A549 (cell line): ENCODE results near the gene SPOP. TPM values are rescaled to one million over a fixed set of nuclear protein-coding genes. Genes with fewer than 3 reads are reported as not detected.

ENCODE experiments used
- ATAC-seq, 2 experiments: fragments of 200-7000 bp in 1 of 2; fragments of >200 bp in 1 of 2; cut with Nextera tagmentation in 1 of 2; cut with Tn5 transposase in 1 of 2; 3 replicates each; pipeline versions ENCODE4 v1.8.0 to v1.9.1; 2018 to 2020; ENCODE audit warnings: mild to moderate bottlenecking in 1 of 2, moderate library complexity in 1 of 2
- CTCF ChIA-PET: fragments of 300-600 bp; sonication (Branson Sonifier 250); formaldehyde crosslinking; extraction: SDS; loops from one replicate; lab custom pipeline; 2021; ENCODE audit warnings: antibody characterized with exemption, inconsistent platforms; lab: Yijun Ruan, JAX
- POLR2A ChIA-PET: fragments of 350-600 bp; formaldehyde crosslinking; extraction: SDS; loops from one replicate; lab custom pipeline; 2021; ENCODE audit warnings: antibody characterized with exemption, inconsistent platforms; lab: Yijun Ruan, JAX
- DNase-seq, 2 experiments: peaks; one replicate each; pipeline versions ENCODE4 v3.0.0 to v3.0.0-alpha.2; 2011 to 2016; ENCODE audit warnings: low read depth in 1 of 2, low spot score in 1 of 2
- FAIRE-seq: peaks from 2 replicates; lab custom pipeline; 2011; peaks lifted over from hg19 to GRCh38; lab: Jason Lieb, UNC
- H3K27ac ChIP-seq, 2 experiments: fragments of >200 bp; sonication (Bioruptor Twin); formaldehyde crosslinking; 3 replicates each; pipeline ENCODE4 v1.5.1; 2016 to 2017
- H3K4me1 ChIP-seq: fragments of >200 bp; sonication (Bioruptor Twin); formaldehyde crosslinking; 3 replicates; pipeline ENCODE4 v1.6.1; 2016
- H3K4me2 ChIP-seq: fragments of >200 bp; sonication (Bioruptor Twin); formaldehyde crosslinking; 3 replicates; pipeline ENCODE4 v1.6.1; 2016
- H3K4me3 ChIP-seq: fragments of >200 bp; sonication (Bioruptor Twin); formaldehyde crosslinking; 3 replicates; pipeline ENCODE4 v1.5.1; 2016
- H3K9me3 ChIP-seq: fragments of >200 bp; sonication (Bioruptor Twin); formaldehyde crosslinking; 3 replicates; pipeline ENCODE4 v1.6.1; 2016
- ATOH8 ChIP-seq: fragments of 250-450 bp; sonication (Bioruptor Pico); IDR thresholded peaks from 2 replicates; pipeline ENCODE4 v1.5.0; 2020; ENCODE audit warnings: low read depth, mild to moderate bottlenecking, moderate library complexity
- CBX8 ChIP-seq: fragments of 200-600 bp; sonication (generic); IDR thresholded peaks from 2 replicates; pipeline ENCODE4 v1.6.1; 2016
- CEBPB ChIP-seq, 2 experiments: fragments of >200 bp in 1 of 2; sonication (Bioruptor Twin) in 1 of 2; formaldehyde crosslinking in 1 of 2; IDR thresholded peaks; 2 replicates each; pipeline ENCODE4 v1.6.1; 2012 to 2016
- CHD2 ChIP-seq: fragments of 150-350 bp; IDR thresholded peaks from 2 replicates; pipeline ENCODE4 v1.6.1; 2014; ENCODE audit warnings: low read length; ENCODE audit not compliant: partially characterized antibody
- E2F6 ChIP-seq: IDR thresholded peaks from 2 replicates; pipeline ENCODE4 v1.6.1; 2012; ENCODE audit warnings: low read depth, borderline replicate concordance
- EHF ChIP-seq: fragments of 250-450 bp; sonication (Bioruptor Pico); IDR thresholded peaks from 2 replicates; pipeline ENCODE4 v1.5.0; 2020; ENCODE audit warnings: mild to moderate bottlenecking
- ELK1 ChIP-seq: fragments of 150-350 bp; IDR thresholded peaks from 2 replicates; pipeline ENCODE4 v1.6.1; 2014; ENCODE audit warnings: low read depth, mild to moderate bottlenecking, low read length
- EP300 ChIP-seq, 2 experiments: fragments of >200 bp; sonication (Bioruptor Twin); formaldehyde crosslinking; IDR thresholded peaks; 2 replicates in 1 of 2; 3 replicates in 1 of 2; pipeline ENCODE4 v1.6.1; 2016 to 2017
- FOSL2 ChIP-seq, 2 experiments: fragments of 450-650 bp in 1 of 2; fragments of >200 bp in 1 of 2; sonication (Bioruptor Twin) in 1 of 2; formaldehyde crosslinking; IDR thresholded peaks; 2 replicates each; pipeline versions ENCODE4 v1.5.0 to v1.6.1; 2016 to 2020; ENCODE audit warnings: mild to moderate bottlenecking in 1 of 2, moderate library complexity in 1 of 2
- HDAC2 ChIP-seq: fragments of 200-600 bp; sonication (generic); IDR thresholded peaks from 2 replicates; pipeline ENCODE4 v1.6.1; 2016
- HMGXB4 ChIP-seq: fragments of 250-450 bp; sonication (Bioruptor Pico); IDR thresholded peaks from 2 replicates; pipeline ENCODE4 v1.5.0; 2021; ENCODE audit warnings: mild to moderate bottlenecking, moderate library complexity, borderline replicate concordance
- HOXA7 ChIP-seq: fragments of 250-450 bp; sonication (Bioruptor Pico); IDR thresholded peaks from 2 replicates; pipeline ENCODE4 v1.5.0; 2020; ENCODE audit warnings: mild to moderate bottlenecking, moderate library complexity
- HOXB13 ChIP-seq: fragments of 250-450 bp; sonication (Bioruptor Pico); IDR thresholded peaks from 2 replicates; pipeline ENCODE4 v1.5.0; 2020; ENCODE audit warnings: low read depth, mild to moderate bottlenecking, moderate library complexity
- HOXB5 ChIP-seq: fragments of 250-450 bp; sonication (Bioruptor Pico); IDR thresholded peaks from 2 replicates; pipeline ENCODE4 v1.5.0; 2020; ENCODE audit warnings: mild to moderate bottlenecking, moderate library complexity
- MAX ChIP-seq: IDR thresholded peaks from 2 replicates; pipeline ENCODE4 v1.6.1; 2012
- NFE2L2 ChIP-seq: fragments of 150-350 bp; conservative IDR thresholded peaks from 2 replicates; pipeline ENCODE4 v1.6.1; 2014; ENCODE audit warnings: low read length
- NPAS2 ChIP-seq: fragments of 250-450 bp; sonication (Bioruptor Pico); IDR thresholded peaks from 2 replicates; pipeline ENCODE4 v1.8.0; 2022; ENCODE audit warnings: mild to moderate bottlenecking, moderate library complexity, borderline replicate concordance
- NR3C1 ChIP-seq: fragments of >200 bp; sonication (Bioruptor Twin); formaldehyde crosslinking; IDR thresholded peaks from 3 replicates; pipeline ENCODE4 v1.6.1; 2017
- PHF8 ChIP-seq: fragments of 200-600 bp; sonication (generic); IDR thresholded peaks from 2 replicates; pipeline ENCODE4 v1.6.1; 2016; ENCODE audit warnings: low read depth, mild to moderate bottlenecking, antibody characterized with exemption, moderate library complexity, borderline replicate concordance
- POLR2AphosphoS2 ChIP-seq: conservative IDR thresholded peaks from 2 replicates; pipeline ENCODE4 v1.6.1; 2012; ENCODE audit warnings: low read length, improper control_type of control experiment, inconsistent platforms
- RAD21 ChIP-seq, 2 experiments: fragments of >200 bp in 1 of 2; sonication (Bioruptor Twin) in 1 of 2; formaldehyde crosslinking in 1 of 2; IDR thresholded peaks in 1 of 2; conservative IDR thresholded peaks in 1 of 2; 2 replicates in 1 of 2; 3 replicates in 1 of 2; pipeline ENCODE4 v1.6.1; 2012 to 2018; ENCODE audit warnings: inconsistent platforms in 1 of 2
- RCOR1 ChIP-seq: fragments of 150-350 bp; IDR thresholded peaks from 2 replicates; pipeline ENCODE4 v1.6.1; 2014; ENCODE audit warnings: antibody characterized with exemption, low read length, low read depth
- RNF2 ChIP-seq: fragments of 200-600 bp; sonication (generic); IDR thresholded peaks from 2 replicates; pipeline ENCODE4 v1.6.1; 2016; ENCODE audit warnings: low read depth, mild to moderate bottlenecking, antibody characterized with exemption, moderate library complexity, borderline replicate concordance
- SMC3 ChIP-seq: fragments of >200 bp; sonication (Bioruptor Twin); formaldehyde crosslinking; IDR thresholded peaks from 3 replicates; pipeline ENCODE4 v1.6.1; 2018; ENCODE audit warnings: inconsistent platforms
- SREBF2 ChIP-seq: fragments of 450-650 bp; IDR thresholded peaks from 2 replicates; pipeline ENCODE4 v1.6.1; 2014; ENCODE audit warnings: mild to moderate bottlenecking, moderate library complexity
- TFCP2L1 ChIP-seq: fragments of 250-450 bp; sonication (Bioruptor Pico); IDR thresholded peaks from 2 replicates; pipeline ENCODE4 v1.5.0; 2021; ENCODE audit warnings: mild to moderate bottlenecking
- ZC3H11A ChIP-seq: fragments of 450-650 bp; IDR thresholded peaks from 2 replicates; pipeline ENCODE4 v1.6.1; 2014; ENCODE audit warnings: antibody characterized with exemption, mild to moderate bottlenecking
- ZFP36 ChIP-seq: fragments of 450-650 bp; IDR thresholded peaks from 2 replicates; pipeline ENCODE4 v1.6.1; 2014; ENCODE audit warnings: borderline replicate concordance; ENCODE audit not compliant: partially characterized antibody
- WGBS: methylation state at CpG from one replicate; pipeline ENCODE4 v1.1.6; 2017; ENCODE audit errors: missing lambda C conversion rate; 5-methylcytosine and 5-hydroxymethylcytosine counted together
- polyA plus RNA-seq, 4 experiments: library from polyadenylated mRNA; depleted of rRNA in 3 of 4; stranded (reverse); fragments of >200 nt; fragmentation: RNase III in 1 of 4; extraction: RNeasy Plus Mini Kit Qiagen cat#74134 plus additional on column Dnase treatment in 1 of 4; gene quantifications; 2 replicates in 3 of 4; 3 replicates in 1 of 4; pipeline ENCODE4 v1.2.3, GENCODE V29; 2011 to 2017

Gene SPOP
- polyA plus RNA-seq, 2 of the 4 experiments (the other 2 are of a cell fraction), result 49.5 to 57.2 TPM

GRCh38 chr17:49708515-49709183, 30.8 kb upstream of the SPOP start:
- ATAC-seq (no peak), FAIRE-seq (no peak), DNase-seq (no peak)
- Histone ChIP-seq H3K9me3 (no peaks in the 10 kb centered on the region), H3K4me3 (peak overlapping the region; percentile 87)
- ChIA-PET POLR2A (interaction anchor here (0.6 to 1.9 kb wide), 14 partner anchors 11 to 294 kb away, joined by 3 to 19 read pairs (median 4); partner anchors contain the start of genes FAM117A, KAT7 and PHB1), CTCF (interaction anchor here (0.5 to 49.7 kb wide), 45 partner anchors 7 to 1030 kb away, joined by 3 to 2008 read pairs (median 4); partner anchors contain the start of genes KAT7, NGFR, NXPH3 and SLC35B1)
- 53% methylated on average over 15 of the region's 15 CpGs for WGBS
- TF ChIP-seq PHF8, result 0 out of 2 replicates have a peak, but pooled peaks have one; percentile 5
- no peak for TF ChIP-seq RAD21 (conservative IDR thresholded peaks at IDR 0.05 in 1 of 2, IDR thresholded peaks at IDR 0.05 in 1 of 2)
- TF ChIP-seq, all 56 proteins: peak for 1
- H3K4me2 ChIP-seq, result peak overlapping the region; percentile 77
- peaks cover 10% of the 10 kb centered on the region for H3K4me1 ChIP-seq
- H3K27ac ChIP-seq, result peak overlapping the region; percentile 48 to 66; a peak in 5 of 6 replicates

GRCh38 chr17:49707608-49708514, 30.0 kb upstream of the SPOP start, which contains the start of gene SLC35B1:
TSS of gene SLC35B1 (minus strand) at chr17:49707964. CDS start at chr17:49707833, 131 bp downstream.
- Histone ChIP-seq H3K4me3 (peak within 1 kb of the TSS; percentile 87), H3K4me2 (peak within 1 kb of the TSS; percentile 94), H3K4me1 (peaks cover 10% of the 10 kb centered on the region), H3K27ac (peak within 1 kb of the TSS; percentile 90), H3K9me3 (no peaks in the 10 kb centered on the region)
- ATAC-seq (peak; percentile 97 to 99), FAIRE-seq (peak; percentile 54), DNase-seq (peak; percentile 100)
- 1% methylated on average over 44 of the region's 53 CpGs for WGBS
- CTCF ChIA-PET, result interaction anchor here (0.6 to 49.7 kb wide), 49 partner anchors 7 to 1029 kb away, joined by 3 to 2008 read pairs (median 4); partner anchors contain the start of genes KAT7, NGFR, NXPH3 and SLC35B1
- POLR2A ChIA-PET, result interaction anchor here (0.5 to 1.9 kb wide), 17 partner anchors 10 to 462 kb away, joined by 3 to 19 read pairs (median 4); partner anchors contain the start of genes FAM117A, KAT7 and PHB1
- TF ChIP-seq CEBPB (IDR thresholded peaks at IDR 0.05), result no peak
- no peak for TF ChIP-seq CBX8
- TF ChIP-seq PHF8, result peak; percentile 97
- TF ChIP-seq ATOH8, result no peak
- no peak for TF ChIP-seq FOSL2 (IDR thresholded peaks at IDR 0.05)
- TF ChIP-seq FOSL2 (CRISPR knock-in tag; IDR thresholded peaks at IDR 0.05), result no peak
- TF ChIP-seq ELK1, result no peak
- no peak for TF ChIP-seq NPAS2 (CRISPR knock-in tag)
- TF ChIP-seq CHD2, result no peak
- TF ChIP-seq ZFP36, result peak; percentile 45
- no peak; the same call in 1 of the 2 replicates for TF ChIP-seq E2F6
- peak; percentile 79 for TF ChIP-seq MAX
- TF ChIP-seq SMC3, result peak; percentile 83
- no peak for TF ChIP-seq POLR2AphosphoS2
- TF ChIP-seq RAD21 (conservative IDR thresholded peaks at IDR 0.05 in 1 of 2, IDR thresholded peaks at IDR 0.05 in 1 of 2), result peak; percentile 63 to 68
- TF ChIP-seq HMGXB4 (CRISPR knock-in tag), result peak; percentile 87; the same call in 1 of the 2 replicates
- no peak for TF ChIP-seq ZC3H11A
- TF ChIP-seq RCOR1, result peak; percentile 70; the same call in 1 of the 2 replicates
- TF ChIP-seq TFCP2L1 (CRISPR knock-in tag), result 0 out of 2 replicates have a peak, but pooled peaks have one; percentile 20
- no peak for TF ChIP-seq NR3C1
- TF ChIP-seq RNF2, result no peak
- no peak for TF ChIP-seq HOXA7 (CRISPR knock-in tag)
- 0 out of 2 replicates have a peak, but pooled peaks have one; percentile 35 for TF ChIP-seq HOXB5 (CRISPR knock-in tag)
- no peak for TF ChIP-seq HDAC2
- no peak for TF ChIP-seq HOXB13
- TF ChIP-seq SREBF2, result no peak
- TF ChIP-seq EHF (CRISPR knock-in tag), result no peak
- no peak for TF ChIP-seq NFE2L2
- TF ChIP-seq EP300 (IDR thresholded peaks at IDR 0.05), result 0 out of 5 replicates have a peak, but pooled peaks of 1 of the 2 experiments have one; percentile 25
